IMR-90 (cell line): ENCODE measurements around the gene SYPL2.

Experiments used
- BHLHE40 ChIP-seq: fragments of 150-350 bp; IDR thresholded peaks from 2 replicates; pipeline ENCODE4 v1.6.1; 2016; ENCODE audit warnings: mild to moderate bottlenecking, low read depth, low read length
- CEBPB ChIP-seq: IDR thresholded peaks from 2 replicates; pipeline ENCODE4 v1.6.1; 2012; ENCODE audit warnings: low read depth, low read length, improper control_type of control experiment
- FOS ChIP-seq: fragments of 150-350 bp; IDR thresholded peaks from 2 replicates; pipeline ENCODE4 v1.6.1; 2016; ENCODE audit warnings: low read depth, low read length
- MXI1 ChIP-seq: IDR thresholded peaks from 2 replicates; pipeline ENCODE4 v1.6.1; 2012; ENCODE audit warnings: low read depth, mild to moderate bottlenecking, low read length, moderate library complexity, borderline replicate concordance
- RAD21 ChIP-seq: IDR thresholded peaks from 2 replicates; pipeline ENCODE4 v1.6.1; 2012; ENCODE audit warnings: low read length, improper control_type of control experiment
- RCOR1 ChIP-seq: IDR thresholded peaks from 2 replicates; pipeline ENCODE4 v1.6.1; 2012; ENCODE audit warnings: mild to moderate bottlenecking, low read length, improper control_type of control experiment; ENCODE audit not compliant: insufficient replicate concordance
- SMC3 ChIP-seq: fragments of 150-350 bp; IDR thresholded peaks from 2 replicates; pipeline ENCODE4 v1.6.1; 2016; ENCODE audit warnings: low read depth, mild to moderate bottlenecking, antibody characterized with exemption, low read length, moderate library complexity
- TF ChIP-seq, protein P1 (sequence below): conservative IDR thresholded peaks from 2 replicates; pipeline ENCODE4 v1.5.1; 2012; ENCODE audit warnings: mild to moderate bottlenecking, low read depth, low read length, improper control_type of control experiment
- TF ChIP-seq, protein P2 (sequence below): fragments of 150-350 bp; IDR thresholded peaks from 2 replicates; pipeline ENCODE4 v1.6.1; 2017; ENCODE audit warnings: mild to moderate bottlenecking, antibody characterized with exemption, low read length, low read depth
- TF ChIP-seq, protein P3 (sequence below): fragments of 150-350 bp; IDR thresholded peaks from 2 replicates; pipeline ENCODE4 v1.6.1; 2016; ENCODE audit warnings: low read depth, mild to moderate bottlenecking, low read length, moderate library complexity, borderline replicate concordance

DNA sequence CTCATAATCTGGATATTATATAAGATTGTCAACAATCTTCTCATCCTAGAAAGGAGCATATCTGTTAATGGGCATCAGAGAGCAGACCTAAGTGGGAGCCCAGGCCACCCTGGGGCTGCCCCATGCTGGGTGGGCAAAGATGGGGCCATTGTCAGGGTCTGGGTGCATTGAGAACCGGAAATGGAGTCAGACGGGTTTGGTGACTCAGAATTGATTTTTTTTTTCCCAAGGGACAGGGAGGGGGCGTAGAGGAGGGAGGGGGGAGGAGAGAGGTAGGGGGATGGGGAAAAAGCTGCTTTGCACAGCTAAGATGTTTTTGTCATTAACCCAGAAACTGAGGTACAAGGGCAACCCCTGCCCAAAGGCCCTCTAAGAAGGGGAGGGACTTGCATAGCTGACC is 18.7 kb downstream of the SYPL2 start:
- TF ChIP-seq, protein P1, sequence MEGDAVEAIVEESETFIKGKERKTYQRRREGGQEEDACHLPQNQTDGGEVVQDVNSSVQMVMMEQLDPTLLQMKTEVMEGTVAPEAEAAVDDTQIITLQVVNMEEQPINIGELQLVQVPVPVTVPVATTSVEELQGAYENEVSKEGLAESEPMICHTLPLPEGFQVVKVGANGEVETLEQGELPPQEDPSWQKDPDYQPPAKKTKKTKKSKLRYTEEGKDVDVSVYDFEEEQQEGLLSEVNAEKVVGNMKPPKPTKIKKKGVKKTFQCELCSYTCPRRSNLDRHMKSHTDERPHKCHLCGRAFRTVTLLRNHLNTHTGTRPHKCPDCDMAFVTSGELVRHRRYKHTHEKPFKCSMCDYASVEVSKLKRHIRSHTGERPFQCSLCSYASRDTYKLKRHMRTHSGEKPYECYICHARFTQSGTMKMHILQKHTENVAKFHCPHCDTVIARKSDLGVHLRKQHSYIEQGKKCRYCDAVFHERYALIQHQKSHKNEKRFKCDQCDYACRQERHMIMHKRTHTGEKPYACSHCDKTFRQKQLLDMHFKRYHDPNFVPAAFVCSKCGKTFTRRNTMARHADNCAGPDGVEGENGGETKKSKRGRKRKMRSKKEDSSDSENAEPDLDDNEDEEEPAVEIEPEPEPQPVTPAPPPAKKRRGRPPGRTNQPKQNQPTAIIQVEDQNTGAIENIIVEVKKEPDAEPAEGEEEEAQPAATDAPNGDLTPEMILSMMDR: no peak
- TF ChIP-seq MXI1 (no peak), RCOR1 (no peak), RAD21 (no peak), CEBPB (no peak), SMC3 (no peak), BHLHE40 (no peak), FOS (no peak)
- TF ChIP-seq, protein P2, sequence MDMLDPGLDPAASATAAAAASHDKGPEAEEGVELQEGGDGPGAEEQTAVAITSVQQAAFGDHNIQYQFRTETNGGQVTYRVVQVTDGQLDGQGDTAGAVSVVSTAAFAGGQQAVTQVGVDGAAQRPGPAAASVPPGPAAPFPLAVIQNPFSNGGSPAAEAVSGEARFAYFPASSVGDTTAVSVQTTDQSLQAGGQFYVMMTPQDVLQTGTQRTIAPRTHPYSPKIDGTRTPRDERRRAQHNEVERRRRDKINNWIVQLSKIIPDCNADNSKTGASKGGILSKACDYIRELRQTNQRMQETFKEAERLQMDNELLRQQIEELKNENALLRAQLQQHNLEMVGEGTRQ: no peak
- TF ChIP-seq, protein P3, sequence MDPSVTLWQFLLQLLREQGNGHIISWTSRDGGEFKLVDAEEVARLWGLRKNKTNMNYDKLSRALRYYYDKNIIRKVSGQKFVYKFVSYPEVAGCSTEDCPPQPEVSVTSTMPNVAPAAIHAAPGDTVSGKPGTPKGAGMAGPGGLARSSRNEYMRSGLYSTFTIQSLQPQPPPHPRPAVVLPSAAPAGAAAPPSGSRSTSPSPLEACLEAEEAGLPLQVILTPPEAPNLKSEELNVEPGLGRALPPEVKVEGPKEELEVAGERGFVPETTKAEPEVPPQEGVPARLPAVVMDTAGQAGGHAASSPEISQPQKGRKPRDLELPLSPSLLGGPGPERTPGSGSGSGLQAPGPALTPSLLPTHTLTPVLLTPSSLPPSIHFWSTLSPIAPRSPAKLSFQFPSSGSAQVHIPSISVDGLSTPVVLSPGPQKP: no peak
